Upper lobe of left lung (tissue), 6 donors: ENCODE results near the gene TACSTD2. TPM values are rescaled to one million over a fixed set of nuclear protein-coding genes. Genes with fewer than 3 reads are reported as not detected.

ENCODE experiments used
- ATAC-seq, 2 donors: fragments of 200-7000 bp; cut with Tn5 transposase; one replicate each; pipeline ENCODE4 v1.9.1; 2022; ENCODE audit warnings: mild to moderate bottlenecking in 2 of 2, moderate library complexity in 2 of 2; ENCODE audit not compliant: low FRiP score in 2 of 2
- DNase-seq, 2 donors: peaks; one replicate each; pipeline ENCODE4 v3.0.0-alpha.2; 2019 to 2020
- H3K27ac ChIP-seq, 4 donors: fragments of 200-600 bp; sonication (generic); one replicate each; pipeline ENCODE4 v1.5.1; 2016 to 2019
- H3K27me3 ChIP-seq, 4 donors: fragments of 200-600 bp; sonication (generic); one replicate each; pipeline ENCODE4 v1.5.1; 2017 to 2019
- H3K36me3 ChIP-seq, 4 donors: fragments of 200-600 bp; sonication (generic); one replicate each; pipeline ENCODE4 v1.5.1; 2016 to 2019
- H3K4me1 ChIP-seq, 4 donors: fragments of 200-600 bp; sonication (generic); one replicate each; pipeline ENCODE4 v1.5.1; 2018 to 2019
- H3K4me3 ChIP-seq, 4 donors: fragments of 200-600 bp; sonication (generic); one replicate each; pipeline ENCODE4 v1.5.1; 2017 to 2019; ENCODE audit warnings: mild to moderate bottlenecking in 2 of 4, moderate library complexity in 1 of 4
- H3K9me3 ChIP-seq, 4 donors: fragments of 200-600 bp; sonication (generic); one replicate each; pipeline ENCODE4 v1.5.1; 2018 to 2019
- EP300 ChIP-seq, 4 donors: sonication (generic); formaldehyde crosslinking; IDR thresholded peaks; one replicate each; pipeline ENCODE4 v1.5.1; 2017; ENCODE audit warnings: antibody characterized with exemption in 4 of 4, control low read depth in 2 of 4
- POLR2A ChIP-seq, 4 donors: fragments of 450-650 bp; IDR thresholded peaks; one replicate each; pipeline ENCODE4 v1.5.1; 2016 to 2017; ENCODE audit warnings: antibody characterized with exemption in 4 of 4, mild to moderate bottlenecking in 2 of 4
- POLR2AphosphoS5 ChIP-seq, 2 donors: sonication (generic); formaldehyde crosslinking; IDR thresholded peaks; one replicate each; pipeline ENCODE4 v1.5.1; 2017; ENCODE audit warnings: antibody characterized with exemption in 2 of 2
- WGBS, 2 donors: methylation state at CpG; one replicate each; pipeline ENCODE4 v1.1.5; 2017 to 2018; 5-methylcytosine and 5-hydroxymethylcytosine counted together
- total RNA-seq, 6 donors: library from RNA; depleted of rRNA in 4 of 6; stranded (reverse); fragments of >200 nt in 4 of 6; gene quantifications; one replicate each; pipeline versions ENCODE4 v1.1.0 to v1.2.1, GENCODE V29; 2016 to 2021
- TF ChIP-seq, protein P1 (sequence below), 6 experiments: fragments of 450-650 bp in 4 of 6; fragments of 200-600 bp in 2 of 6; sonication (generic) in 2 of 6; IDR thresholded peaks; one replicate each; pipeline ENCODE4 v1.5.1; 2016 to 2019; ENCODE audit warnings: antibody characterized with exemption in 6 of 6
- donor health status: DM: no; HTN: no; CAD: no; lungs with moderate emphysema.
- donor health status: DM: no; HTN: yes; CAD: no; lungs with severe emphysema.

The TACSTD2 gene
- total RNA-seq, 6 donors from 2014 or later: 41.9 to 387 (median 161) TPM

DNA sequence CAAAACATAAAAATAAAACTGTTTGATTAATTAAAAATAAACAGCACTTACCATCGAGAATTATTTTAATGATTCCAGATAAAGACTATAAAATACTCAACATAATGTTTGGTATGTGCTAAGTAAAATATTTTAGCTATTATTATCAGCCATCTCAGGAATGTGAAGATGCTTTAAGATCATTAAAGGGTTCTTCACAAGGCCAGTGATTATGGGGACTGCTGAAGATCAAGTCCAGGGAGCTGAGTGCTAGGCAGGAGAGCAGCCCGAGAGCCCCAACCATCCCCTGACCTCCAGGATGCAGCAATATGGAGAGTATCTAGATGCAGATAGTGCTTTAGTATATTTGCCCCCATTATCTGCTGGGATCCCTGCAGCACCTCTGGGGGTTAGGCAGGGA is 4.6 kb upstream of the TACSTD2 start:
- no peak for ATAC-seq
- DNase-seq: no peak
- H3K27ac ChIP-seq: no peak overlapping the region
- peaks cover 32 to 50% (median 38%) of the 10 kb centered on the region in 4 donors for H3K4me1 ChIP-seq
- H3K27me3 ChIP-seq: peaks cover 0 to 2% (median 1%) of the 10 kb centered on the region in 4 donors
- no peak for TF ChIP-seq POLR2A (IDR thresholded peaks at IDR 0.05)
- TF ChIP-seq, protein P1, sequence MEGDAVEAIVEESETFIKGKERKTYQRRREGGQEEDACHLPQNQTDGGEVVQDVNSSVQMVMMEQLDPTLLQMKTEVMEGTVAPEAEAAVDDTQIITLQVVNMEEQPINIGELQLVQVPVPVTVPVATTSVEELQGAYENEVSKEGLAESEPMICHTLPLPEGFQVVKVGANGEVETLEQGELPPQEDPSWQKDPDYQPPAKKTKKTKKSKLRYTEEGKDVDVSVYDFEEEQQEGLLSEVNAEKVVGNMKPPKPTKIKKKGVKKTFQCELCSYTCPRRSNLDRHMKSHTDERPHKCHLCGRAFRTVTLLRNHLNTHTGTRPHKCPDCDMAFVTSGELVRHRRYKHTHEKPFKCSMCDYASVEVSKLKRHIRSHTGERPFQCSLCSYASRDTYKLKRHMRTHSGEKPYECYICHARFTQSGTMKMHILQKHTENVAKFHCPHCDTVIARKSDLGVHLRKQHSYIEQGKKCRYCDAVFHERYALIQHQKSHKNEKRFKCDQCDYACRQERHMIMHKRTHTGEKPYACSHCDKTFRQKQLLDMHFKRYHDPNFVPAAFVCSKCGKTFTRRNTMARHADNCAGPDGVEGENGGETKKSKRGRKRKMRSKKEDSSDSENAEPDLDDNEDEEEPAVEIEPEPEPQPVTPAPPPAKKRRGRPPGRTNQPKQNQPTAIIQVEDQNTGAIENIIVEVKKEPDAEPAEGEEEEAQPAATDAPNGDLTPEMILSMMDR (IDR thresholded peaks at IDR 0.05): no peak
- TF ChIP-seq EP300 (IDR thresholded peaks at IDR 0.05): no peak
- no peak for TF ChIP-seq POLR2AphosphoS5 (IDR thresholded peaks at IDR 0.05)
- H3K36me3 ChIP-seq: no peaks in the 10 kb centered on the region
- no peak overlapping the region for H3K4me3 ChIP-seq
- 70 to 88% methylated on average over 2 of the region's 2 CpGs for WGBS, 2 donors
- H3K9me3 ChIP-seq: no peaks in the 10 kb centered on the region

DNA sequence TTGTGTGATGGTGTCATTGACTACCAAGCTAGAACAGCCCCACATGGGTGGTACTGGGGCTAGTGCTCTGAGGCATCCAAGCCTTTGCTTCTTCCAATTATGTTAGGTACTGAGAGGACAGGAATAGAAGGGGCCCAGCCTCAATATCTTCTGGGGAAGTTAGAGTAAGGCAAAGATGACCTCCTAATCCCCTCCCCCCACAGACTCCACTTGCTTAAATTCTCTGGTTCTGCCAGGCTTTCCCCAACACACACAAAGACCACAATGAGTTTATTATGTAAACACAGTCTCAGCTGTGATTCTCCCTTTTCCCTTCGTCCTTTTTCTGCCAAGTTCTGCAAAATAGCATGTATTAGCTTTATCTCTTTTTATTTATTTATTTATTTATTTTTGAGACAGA is 3.1 kb upstream of the TACSTD2 start:
- no peak for TF ChIP-seq EP300 (IDR thresholded peaks at IDR 0.05)
- TF ChIP-seq POLR2A (IDR thresholded peaks at IDR 0.05): no peak
- TF ChIP-seq, protein P1 (IDR thresholded peaks at IDR 0.05): no peak
- no peak for TF ChIP-seq POLR2AphosphoS5 (IDR thresholded peaks at IDR 0.05)
- Histone ChIP-seq H3K4me3 (no peak overlapping the region), H3K4me1 (peaks cover 31 to 51% (median 39%) of the 10 kb centered on the region in 4 donors), H3K27me3 (peaks cover 0 to 8% (median 3%) of the 10 kb centered on the region in 4 donors), H3K36me3 (no peaks in the 10 kb centered on the region), H3K9me3 (no peaks in the 10 kb centered on the region), H3K27ac (no peak overlapping the region)
- 27 to 36% methylated on average over 1 of the region's 1 CpG for WGBS, 2 donors
- ATAC-seq (no peak), DNase-seq (no peak)

DNA sequence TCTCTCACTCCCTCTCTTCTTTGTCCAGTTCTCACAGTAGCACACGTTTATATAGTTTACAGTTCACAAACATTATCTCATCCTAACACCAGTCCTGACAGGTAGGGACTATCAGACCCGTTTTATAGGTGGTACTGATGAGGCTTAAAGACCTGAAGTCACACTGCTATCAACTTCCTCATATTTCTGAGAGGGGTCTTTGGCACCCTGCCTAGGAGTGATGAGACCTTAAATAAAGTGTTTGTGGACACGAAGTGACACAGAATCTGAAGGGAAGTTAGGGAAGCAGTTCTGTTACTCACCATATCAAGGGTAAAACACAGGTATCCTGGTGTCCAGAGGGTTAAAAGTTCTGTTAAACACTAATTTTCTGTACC is 590 bp upstream of the TACSTD2 start:
- DNase-seq (no peak), ATAC-seq (no peak)
- WGBS, 2 donors: 18 to 23% methylated on average over 3 of the region's 3 CpGs

DNA sequence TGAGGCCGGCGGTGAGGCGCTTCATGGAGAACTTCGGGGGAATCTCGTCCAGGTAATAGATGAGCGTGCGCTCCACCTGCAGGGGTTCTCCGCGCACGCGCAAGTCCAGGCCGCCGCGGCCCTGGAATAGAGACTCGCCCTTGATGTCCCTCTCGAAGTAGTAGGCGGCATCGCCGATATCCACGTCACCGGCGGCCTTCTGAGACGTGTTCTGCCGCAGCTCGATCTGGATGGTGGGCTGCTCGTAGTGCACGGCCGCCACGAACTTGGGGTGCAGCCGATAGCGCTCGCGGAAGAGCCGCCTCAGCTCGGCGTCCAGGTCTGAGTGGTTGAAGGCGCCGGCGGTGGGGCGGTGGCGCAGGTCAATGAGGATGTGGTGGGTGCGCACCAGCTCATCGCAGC is 726 bp downstream of the TACSTD2 start:
- peak; percentile 49 to 51 for ATAC-seq
- H3K27me3 ChIP-seq: peaks cover 0 to 8% (median 3%) of the 10 kb centered on the region in 4 donors
- peak overlapping the region; percentile 81 to 87 (median 86) for H3K27ac ChIP-seq
- H3K4me3 ChIP-seq: peak overlapping the region; percentile 15 to 56 (median 50)
- TF ChIP-seq EP300 (IDR thresholded peaks at IDR 0.05): no peak
- TF ChIP-seq POLR2A (IDR thresholded peaks at IDR 0.05): peak in 1 of 4 donors; percentile 34
- TF ChIP-seq POLR2AphosphoS5 (IDR thresholded peaks at IDR 0.05): peak in 1 of 2 donors; percentile 31
- TF ChIP-seq, protein P1 (IDR thresholded peaks at IDR 0.05): peak in 1 of 6 experiments; percentile 4
- H3K36me3 ChIP-seq: no peaks in the 10 kb centered on the region
- H3K9me3 ChIP-seq: no peaks in the 10 kb centered on the region
- H3K4me1 ChIP-seq: peaks cover 11 to 59% (median 24%) of the 10 kb centered on the region in 4 donors
- DNase-seq: peak; percentile 74 to 89
- 9 to 27% methylated on average over 14 to 17 of the region's 43 CpGs for WGBS, 2 donors

More for the DNA sequence above, 590 bp upstream of the TACSTD2 start:
- H3K9me3 ChIP-seq: no peaks in the 10 kb centered on the region
- TF ChIP-seq EP300 (IDR thresholded peaks at IDR 0.05) (no peak), POLR2AphosphoS5 (IDR thresholded peaks at IDR 0.05) (no peak), POLR2A (IDR thresholded peaks at IDR 0.05) (no peak)
- TF ChIP-seq, protein P1 (IDR thresholded peaks at IDR 0.05): no peak
- peak overlapping the region; percentile 81 to 87 (median 86) for H3K27ac ChIP-seq
- peaks cover 11 to 50% (median 19%) of the 10 kb centered on the region in 4 donors for H3K4me1 ChIP-seq
- H3K36me3 ChIP-seq: no peaks in the 10 kb centered on the region
- H3K4me3 ChIP-seq: peak overlapping the region in 3 of 4 donors; percentile 49 to 56 (median 50)
- H3K27me3 ChIP-seq: peaks cover 0 to 8% (median 3%) of the 10 kb centered on the region in 4 donors
